IMR-90 (cell line): ENCODE results near the gene SCCPDH. TPM values are rescaled to one million over a fixed set of nuclear protein-coding genes. Genes with fewer than 3 reads are reported as not detected.

Source experiments
- ATAC-seq: fragments of 200-7000 bp; cut with Tn5 transposase; 2 replicates; pipeline ENCODE4 v1.9.1; 2020; ENCODE audit warnings: low read depth, mild to moderate bottlenecking, moderate library complexity
- BruUV-seq: library from RNA; stranded (reverse); fragments of 400-500 nt; replicated peaks from 2 replicates; lab custom pipeline; 2021; lab: Mats Ljungman, UMichigan
- CTCF ChIA-PET: fragments of 300-600 bp; formaldehyde crosslinking; extraction: SDS; loops from one replicate; lab custom pipeline; 2021; ENCODE audit warnings: antibody characterized with exemption; lab: Yijun Ruan, JAX
- POLR2A ChIA-PET: fragments of 300-600 bp; sonication (Branson Sonifier 250); formaldehyde crosslinking; loops from one replicate; lab custom pipeline; 2022; ENCODE audit warnings: antibody characterized with exemption; ENCODE audit not compliant: unreplicated experiment; lab: Charles Lee
- DNase-seq: peaks from one replicate; pipeline ENCODE4 v3.0.0; 2013
- H2AFZ ChIP-seq: replicated peaks from 2 replicates; pipeline ENCODE3; 2013; ENCODE audit warnings: low read length, mild to moderate bottlenecking; ENCODE audit not compliant: poor library complexity
- H2AK5ac ChIP-seq: 2 replicates; pipeline ENCODE4 v1.6.1; 2013; ENCODE audit warnings: low read depth, low read length, inconsistent platforms
- H2AK9ac ChIP-seq: replicated peaks from 2 replicates; pipeline ENCODE3; 2013; ENCODE audit warnings: mild to moderate bottlenecking, low read depth, low read length, moderate library complexity; ENCODE audit not compliant: poor library complexity
- H2BK120ac ChIP-seq: 2 replicates; pipeline ENCODE4 v1.6.1; 2013; ENCODE audit warnings: low read depth, low read length, inconsistent platforms
- H2BK15ac ChIP-seq: 3 replicates; pipeline ENCODE4 v1.6.1; 2013; ENCODE audit warnings: low read depth, low read length, inconsistent platforms
- H2BK20ac ChIP-seq: 2 replicates; pipeline ENCODE4 v1.6.1; 2013; ENCODE audit warnings: low read depth, mild to moderate bottlenecking, inconsistent platforms, low read length, moderate library complexity
- H2BK5ac ChIP-seq: 2 replicates; pipeline ENCODE4 v1.6.1; 2013; ENCODE audit warnings: mild to moderate bottlenecking, low read depth, low read length, inconsistent platforms; ENCODE audit not compliant: poor library complexity, severe bottlenecking
- H3K14ac ChIP-seq: replicated peaks from 2 replicates; pipeline ENCODE4 v1.6.1; 2013; ENCODE audit warnings: low read depth, low read length, inconsistent platforms
- H3K18ac ChIP-seq: 2 replicates; pipeline ENCODE4 v1.6.1; 2013; ENCODE audit warnings: low read depth, low read length, control low read depth
- H3K23ac ChIP-seq: 2 replicates; pipeline ENCODE4 v1.6.1; 2013; ENCODE audit warnings: low read depth, low read length, inconsistent platforms
- H3K27ac ChIP-seq: 2 replicates; pipeline ENCODE4 v1.5.1; 2013; ENCODE audit warnings: mild to moderate bottlenecking, control low read depth, low read length; ENCODE audit not compliant: insufficient read depth
- H3K27me3 ChIP-seq: 2 replicates; pipeline ENCODE4 v1.6.1; 2013; ENCODE audit warnings: low read length; ENCODE audit not compliant: control insufficient read depth, insufficient read depth
- H3K36me3 ChIP-seq: 2 replicates; pipeline ENCODE4 v1.6.1; 2013; ENCODE audit warnings: low read length, mixed read lengths; ENCODE audit not compliant: control insufficient read depth, insufficient read depth
- H3K4ac ChIP-seq: 2 replicates; pipeline ENCODE4 v1.6.1; 2013; ENCODE audit warnings: low read depth, low read length, inconsistent platforms
- H3K4me1 ChIP-seq: 2 replicates; pipeline ENCODE4 v1.6.1; 2013; ENCODE audit warnings: low read length, mixed read lengths; ENCODE audit not compliant: control insufficient read depth, insufficient read depth
- H3K4me2 ChIP-seq: 2 replicates; pipeline ENCODE4 v1.6.1; 2013; ENCODE audit warnings: low read depth, mild to moderate bottlenecking, control low read depth, low read length, moderate library complexity
- H3K4me3 ChIP-seq: 2 replicates; pipeline ENCODE4 v1.5.1; 2013; ENCODE audit warnings: low read depth, mild to moderate bottlenecking, control low read depth, low read length, moderate library complexity; ENCODE audit not compliant: insufficient read depth
- H3K56ac ChIP-seq: 2 replicates; pipeline ENCODE4 v1.6.1; 2013; ENCODE audit warnings: low read length, inconsistent platforms; ENCODE audit not compliant: insufficient read depth; ENCODE audit errors: extremely low read depth
- H3K79me1 ChIP-seq, 2 experiments: 2 replicates each; pipeline ENCODE4 v1.6.1; 2013; ENCODE audit warnings: low read length in 2 of 2, inconsistent platforms in 1 of 2, low read depth in 1 of 2
- H3K9ac ChIP-seq: 2 replicates; pipeline ENCODE4 v1.6.1; 2013; ENCODE audit warnings: low read depth, low read length, control low read depth
- H3K9me1 ChIP-seq: 2 replicates; pipeline ENCODE4 v1.6.1; 2013; ENCODE audit warnings: low read length, inconsistent platforms; ENCODE audit not compliant: insufficient read depth
- H3K9me3 ChIP-seq: 2 replicates; pipeline ENCODE4 v1.6.1; 2013; ENCODE audit warnings: low read length; ENCODE audit not compliant: control insufficient read depth, insufficient read depth
- H4K20me1 ChIP-seq: 2 replicates; pipeline ENCODE4 v1.6.1; 2013; ENCODE audit warnings: low read length, inconsistent platforms; ENCODE audit not compliant: insufficient read depth
- H4K5ac ChIP-seq: 2 replicates; pipeline ENCODE4 v1.6.1; 2013; ENCODE audit warnings: mild to moderate bottlenecking, low read depth, low read length, control low read depth
- H4K8ac ChIP-seq, 2 experiments: 2 replicates each; pipeline ENCODE4 v1.6.1; 2013; ENCODE audit warnings: low read depth in 2 of 2, low read length in 2 of 2, control low read depth in 1 of 2, inconsistent platforms in 1 of 2
- H4K91ac ChIP-seq: 2 replicates; pipeline ENCODE4 v1.6.1; 2013; ENCODE audit warnings: low read depth, low read length, inconsistent platforms; ENCODE audit not compliant: insufficient read depth
- BHLHE40 ChIP-seq: fragments of 150-350 bp; IDR thresholded peaks from 2 replicates; pipeline ENCODE4 v1.6.1; 2016; ENCODE audit warnings: mild to moderate bottlenecking, low read depth, low read length
- CEBPB ChIP-seq: IDR thresholded peaks from 2 replicates; pipeline ENCODE4 v1.6.1; 2012; ENCODE audit warnings: low read depth, low read length, improper control_type of control experiment
- CHD1 ChIP-seq: IDR thresholded peaks from 2 replicates; pipeline ENCODE4 v1.6.1; 2012; ENCODE audit warnings: low read depth, low read length, improper control_type of control experiment
- CTCF ChIP-seq: conservative IDR thresholded peaks from 2 replicates; pipeline ENCODE4 v1.5.1; 2012; ENCODE audit warnings: mild to moderate bottlenecking, low read depth, low read length, improper control_type of control experiment
- FOS ChIP-seq: fragments of 150-350 bp; IDR thresholded peaks from 2 replicates; pipeline ENCODE4 v1.6.1; 2016; ENCODE audit warnings: low read depth, low read length
- MAZ ChIP-seq: IDR thresholded peaks from 2 replicates; pipeline ENCODE4 v1.6.1; 2012; ENCODE audit warnings: low read depth, mild to moderate bottlenecking, low read length, improper control_type of control experiment, moderate library complexity, borderline replicate concordance
- MXI1 ChIP-seq: IDR thresholded peaks from 2 replicates; pipeline ENCODE4 v1.6.1; 2012; ENCODE audit warnings: low read depth, mild to moderate bottlenecking, low read length, moderate library complexity, borderline replicate concordance
- POLR2A ChIP-seq: IDR thresholded peaks from 2 replicates; pipeline ENCODE4 v1.6.1; 2012; ENCODE audit warnings: mild to moderate bottlenecking, low read depth, low read length
- RAD21 ChIP-seq: IDR thresholded peaks from 2 replicates; pipeline ENCODE4 v1.6.1; 2012; ENCODE audit warnings: low read length, improper control_type of control experiment
- RCOR1 ChIP-seq: IDR thresholded peaks from 2 replicates; pipeline ENCODE4 v1.6.1; 2012; ENCODE audit warnings: mild to moderate bottlenecking, low read length, improper control_type of control experiment; ENCODE audit not compliant: insufficient replicate concordance
- RFX5 ChIP-seq: IDR thresholded peaks from 2 replicates; pipeline ENCODE4 v1.8.0; 2012; ENCODE audit warnings: low read depth, mild to moderate bottlenecking, low read length, moderate library complexity
- SMC3 ChIP-seq: fragments of 150-350 bp; IDR thresholded peaks from 2 replicates; pipeline ENCODE4 v1.6.1; 2016; ENCODE audit warnings: low read depth, mild to moderate bottlenecking, antibody characterized with exemption, low read length, moderate library complexity
- WGBS, 2 experiments: methylation state at CpG; one replicate each; pipeline versions ENCODE4 v1.1.5 to v1.1.7; 2013; ENCODE audit warnings: missing lambda C conversion rate in 2 of 2; ENCODE audit not compliant: insufficient read length in 1 of 2; ENCODE audit errors: extremely low coverage in 2 of 2; 5-methylcytosine and 5-hydroxymethylcytosine counted together
- dilution Hi-C: fragments of 300-500 bp; cut with HindIII; formaldehyde crosslinking; loops from one replicate; pipeline ENCODE4 v1.14.3; 2018; ENCODE audit warnings: low sequenced_read_pairs; ENCODE audit not compliant: unreplicated experiment
- in situ Hi-C: fragments of 300-500 bp; cut with MboI; formaldehyde crosslinking; loops from 3 replicates; pipeline ENCODE4 v1.14.3; 2019; ENCODE audit warnings: low sequenced_read_pairs, inconsistent platforms, mixed read lengths
- intact Hi-C: fragments of 100-400 bp; cut with micrococcal nuclease; formaldehyde crosslinking; loops from 2 replicates; pipeline ENCODE4 v1.10.0; 2022
- polyA plus RNA-seq, 3 experiments: library from polyadenylated mRNA; depleted of rRNA; stranded (reverse); fragments of >200 nt; gene quantifications; 2 replicates each; pipeline ENCODE4 v1.2.3, GENCODE V29; 2012; ENCODE audit warnings: low replicate concordance in 1 of 3
- total RNA-seq: library from RNA; depleted of rRNA; stranded (reverse); fragments of >200 nt; gene quantifications from 2 replicates; pipeline ENCODE4 v1.2.3, GENCODE V29; 2012
- TF ChIP-seq, protein P1 (sequence below): fragments of 150-350 bp; IDR thresholded peaks from 2 replicates; pipeline ENCODE4 v1.6.1; 2016; ENCODE audit warnings: low read depth, mild to moderate bottlenecking, low read length, moderate library complexity, borderline replicate concordance
- TF ChIP-seq, protein P2 (sequence below): fragments of 150-350 bp; IDR thresholded peaks from 2 replicates; pipeline ENCODE4 v1.6.1; 2017; ENCODE audit warnings: mild to moderate bottlenecking, antibody characterized with exemption, low read length, low read depth

Gene SCCPDH
- total and polyA plus RNA-seq, 2 of the 4 experiments (the other 2 are of a cell fraction), result 26.9 to 37.8 TPM

DNA sequence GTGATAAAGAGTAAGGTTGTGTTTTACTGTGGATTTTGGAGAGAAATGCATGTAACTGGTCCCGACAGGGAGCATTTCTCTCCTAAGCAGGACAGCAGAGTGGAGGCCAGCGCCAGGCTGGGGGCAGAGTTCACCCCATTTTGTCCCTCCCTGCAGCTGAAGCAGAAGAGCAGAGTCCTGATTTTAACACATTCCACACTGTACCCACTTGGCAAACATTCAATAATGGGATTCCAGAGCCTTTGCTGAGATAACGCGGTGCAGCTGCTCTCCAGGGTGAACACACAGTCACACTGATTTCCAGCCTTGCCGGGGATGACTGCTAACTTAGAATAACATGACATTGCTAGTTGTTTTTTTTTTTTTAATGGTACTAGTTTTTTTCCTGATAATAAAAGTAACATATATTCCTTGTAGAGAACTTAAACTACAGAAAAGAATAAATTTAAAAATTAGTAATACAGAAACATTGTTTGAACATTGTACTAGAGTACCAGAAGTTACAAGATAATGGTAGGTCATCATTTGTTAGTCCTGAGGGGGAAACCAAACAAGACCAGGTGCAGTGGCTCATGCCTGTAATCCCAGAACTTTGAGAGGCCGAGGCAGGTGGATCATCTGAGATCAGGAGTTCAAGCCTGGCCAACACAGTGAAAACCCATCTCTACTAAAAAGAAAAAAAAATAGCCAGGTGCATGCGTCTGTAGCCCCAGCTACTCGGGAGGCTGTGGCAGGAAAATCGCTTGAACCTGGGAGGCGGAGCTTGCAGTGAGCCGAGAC lies 77.2 kb downstream of the SCCPDH start:
- H4K20me1 ChIP-seq, result no peaks in the 10 kb centered on the region
- no peak overlapping the region for H2BK120ac ChIP-seq
- ChIA-PET POLR2A (no interaction called here), CTCF (no interaction called here)
- intact Hi-C loops (no loop called here), dilution Hi-C loops (no loop called here), in situ Hi-C loops (no loop called here)
- no peaks in the 10 kb centered on the region; the same call in 1 of the 2 replicates for H3K9me3 ChIP-seq
- peaks cover 26% of the 10 kb centered on the region; the same call in 1 of the 2 replicates for H3K27me3 ChIP-seq
- no peak overlapping the region for H3K18ac ChIP-seq
- DNase-seq, result peak; percentile 7
- H3K4ac ChIP-seq, result no peak overlapping the region
- no peak for TF ChIP-seq MAZ
- no peak for TF ChIP-seq CHD1
- TF ChIP-seq, protein P1, sequence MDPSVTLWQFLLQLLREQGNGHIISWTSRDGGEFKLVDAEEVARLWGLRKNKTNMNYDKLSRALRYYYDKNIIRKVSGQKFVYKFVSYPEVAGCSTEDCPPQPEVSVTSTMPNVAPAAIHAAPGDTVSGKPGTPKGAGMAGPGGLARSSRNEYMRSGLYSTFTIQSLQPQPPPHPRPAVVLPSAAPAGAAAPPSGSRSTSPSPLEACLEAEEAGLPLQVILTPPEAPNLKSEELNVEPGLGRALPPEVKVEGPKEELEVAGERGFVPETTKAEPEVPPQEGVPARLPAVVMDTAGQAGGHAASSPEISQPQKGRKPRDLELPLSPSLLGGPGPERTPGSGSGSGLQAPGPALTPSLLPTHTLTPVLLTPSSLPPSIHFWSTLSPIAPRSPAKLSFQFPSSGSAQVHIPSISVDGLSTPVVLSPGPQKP, result no peak
- TF ChIP-seq POLR2A, result no peak
- no peak for TF ChIP-seq BHLHE40
- no peak for TF ChIP-seq SMC3
- no peak for TF ChIP-seq RAD21
- TF ChIP-seq FOS, result no peak
- TF ChIP-seq, protein P2, sequence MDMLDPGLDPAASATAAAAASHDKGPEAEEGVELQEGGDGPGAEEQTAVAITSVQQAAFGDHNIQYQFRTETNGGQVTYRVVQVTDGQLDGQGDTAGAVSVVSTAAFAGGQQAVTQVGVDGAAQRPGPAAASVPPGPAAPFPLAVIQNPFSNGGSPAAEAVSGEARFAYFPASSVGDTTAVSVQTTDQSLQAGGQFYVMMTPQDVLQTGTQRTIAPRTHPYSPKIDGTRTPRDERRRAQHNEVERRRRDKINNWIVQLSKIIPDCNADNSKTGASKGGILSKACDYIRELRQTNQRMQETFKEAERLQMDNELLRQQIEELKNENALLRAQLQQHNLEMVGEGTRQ, result no peak
- TF ChIP-seq CEBPB, result no peak
- TF ChIP-seq RFX5, result no peak
- no peak for TF ChIP-seq CTCF
- TF ChIP-seq MXI1, result no peak
- TF ChIP-seq RCOR1, result no peak
- no peak overlapping the region for H2AK5ac ChIP-seq
- no peak overlapping the region for H2AFZ ChIP-seq
- no peaks in the 10 kb centered on the region for H3K9me1 ChIP-seq
- H2AK9ac ChIP-seq, result no peak overlapping the region
- H2BK15ac ChIP-seq, result no peak overlapping the region
- H3K4me2 ChIP-seq, result no peak overlapping the region
- no peak overlapping the region for H3K9ac ChIP-seq
- H3K14ac ChIP-seq, result no peak overlapping the region
- no peak overlapping the region for H2BK20ac ChIP-seq
- no peaks in the 10 kb centered on the region for H3K36me3 ChIP-seq
- no peaks in the 10 kb centered on the region for H3K79me1 ChIP-seq
- H3K4me3 ChIP-seq, result no peak overlapping the region
- H3K27ac ChIP-seq, result no peak overlapping the region
- peak; percentile 27 for ATAC-seq
- no peak overlapping the region for H2BK5ac ChIP-seq
- no peak overlapping the region for H3K23ac ChIP-seq
- 20% methylated on average over 1 of the region's 11 CpGs; no CpG with 5 or more reads in 1 of the 2 experiments for WGBS, 2 experiments
- H4K5ac ChIP-seq, result no peak overlapping the region
- no peaks in the 10 kb centered on the region for H3K4me1 ChIP-seq
- no peak overlapping the region for H4K91ac ChIP-seq
- H3K56ac ChIP-seq, result no peak overlapping the region
- no peak overlapping the region for H4K8ac ChIP-seq
- no TSS peak for BruUV-seq
